Activated CD4-positive, alpha-beta T cell treated with anti-CD3 and anti-CD28 coated beads, Interleukin-2, amount 50 U/mL, for 16 hours (primary cell): ENCODE measurements around the gene ARHGAP4.
A peak's percentile ranks its signal among the peaks of the same experiment; 100 is the strongest.

Experiments used
- DNase-seq: peaks from one replicate; pipeline ENCODE4 v3.0.0-alpha.2; 2020

The ARHGAP4 gene

DNA sequence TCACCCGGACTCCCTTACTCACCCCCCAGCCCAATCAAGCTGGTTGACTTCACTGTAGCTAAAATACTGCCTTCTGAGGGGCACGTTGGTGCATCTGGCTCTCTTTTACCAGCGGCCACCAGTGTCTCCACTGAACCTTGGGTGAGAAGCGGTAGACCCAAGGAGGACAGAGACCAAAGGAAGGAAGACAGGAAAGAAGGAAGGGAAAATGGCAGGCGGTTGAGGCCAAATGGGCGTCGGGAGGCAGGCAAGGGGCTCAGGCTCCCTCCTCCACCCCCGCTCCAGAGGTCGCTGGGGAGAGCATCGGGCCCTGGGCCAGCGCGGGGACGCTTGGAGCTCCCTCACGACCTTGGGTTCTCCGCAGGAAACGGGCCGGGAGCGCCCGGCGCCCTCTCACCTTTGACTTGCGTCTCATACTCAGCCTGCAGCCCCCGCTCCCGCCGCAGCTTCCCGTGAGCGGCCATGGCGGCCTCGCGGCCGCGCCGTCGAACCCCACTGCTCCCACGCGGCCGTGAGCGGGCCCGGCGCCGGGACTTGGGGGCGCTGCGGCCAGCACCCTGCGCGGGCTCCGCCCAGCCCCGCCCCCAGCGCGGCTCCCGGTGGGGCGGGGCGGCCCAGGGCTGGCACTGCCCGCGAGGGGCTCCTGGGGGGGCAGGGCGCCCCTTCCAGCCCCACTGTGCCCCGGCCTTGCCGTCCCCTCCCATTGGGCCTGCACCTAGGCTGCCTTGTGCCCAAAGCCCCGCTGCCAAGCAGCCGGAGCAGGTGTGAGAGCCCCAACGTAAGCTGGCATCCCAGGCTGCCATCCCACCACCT lies at the start of gene ARHGAP4:
TSS of gene ARHGAP4 (minus strand) at position 526 of the 813 bp plus-strand sequence. CDS start at position 464, 62 bp downstream.
- peak; percentile 56 for DNase-seq

DNA sequence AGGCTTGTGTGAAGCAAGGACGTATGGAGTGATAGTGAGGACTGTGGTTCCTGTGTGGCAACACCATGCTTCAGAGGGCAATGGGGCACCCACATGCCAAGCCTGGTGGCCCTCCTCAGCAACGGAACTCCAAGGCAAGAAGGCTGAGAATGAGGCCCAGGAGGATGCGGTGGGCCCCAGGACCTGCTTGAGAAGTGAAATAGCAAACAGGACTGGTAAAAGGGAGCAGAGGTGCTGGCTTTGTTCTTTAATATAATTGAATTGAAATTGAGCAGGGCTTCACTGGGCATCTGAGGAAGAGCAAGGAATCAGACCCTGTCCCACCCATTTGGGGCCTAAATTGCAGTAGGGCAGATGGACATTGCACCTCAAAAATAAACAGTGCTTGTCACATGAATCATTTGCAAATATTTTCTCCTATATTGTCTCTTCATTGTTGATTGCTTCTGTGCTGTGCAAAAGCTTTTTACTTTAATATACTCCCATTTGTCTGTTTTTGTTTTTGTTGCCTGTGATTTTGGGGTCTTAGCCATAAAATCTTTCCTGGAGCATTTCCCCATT lies 48.7 kb upstream of the ARHGAP4 start:
- no peak for DNase-seq

DNA sequence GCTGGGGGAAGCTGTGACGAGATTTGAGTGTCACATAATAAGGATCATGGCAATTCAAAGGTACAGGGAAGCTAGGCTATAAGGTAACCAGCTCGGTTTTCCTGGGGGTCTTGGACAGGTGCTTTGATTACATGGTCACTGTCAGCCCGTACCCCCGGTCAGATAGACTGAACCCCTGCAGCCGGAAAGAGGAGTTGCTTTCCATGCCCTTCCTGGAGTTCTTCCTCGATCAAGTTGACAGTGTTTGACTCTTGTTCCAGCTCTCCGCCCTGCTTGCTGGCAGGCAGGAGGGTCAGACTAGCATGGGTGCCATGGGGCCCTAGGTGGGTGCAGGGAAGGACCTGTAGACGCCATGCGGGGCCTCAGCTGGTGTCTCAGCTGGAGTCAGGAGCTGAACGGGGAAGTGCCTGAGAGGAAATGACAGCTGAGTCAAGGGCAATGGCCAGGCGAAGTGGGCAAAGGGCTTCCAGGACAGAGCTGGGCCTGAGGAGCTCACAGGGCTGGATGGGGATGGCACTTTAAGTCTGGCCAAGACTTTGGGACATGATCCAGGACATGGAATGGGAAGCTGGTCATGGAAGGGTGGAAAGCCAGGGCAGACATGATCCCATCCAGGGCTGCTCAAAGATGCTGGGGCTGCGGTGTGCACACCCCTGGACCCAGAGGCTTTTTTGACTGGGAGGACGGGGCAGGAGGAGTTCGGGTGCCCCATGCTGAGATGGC lies 48.1 kb upstream of the ARHGAP4 start:
- no peak for DNase-seq

DNA sequence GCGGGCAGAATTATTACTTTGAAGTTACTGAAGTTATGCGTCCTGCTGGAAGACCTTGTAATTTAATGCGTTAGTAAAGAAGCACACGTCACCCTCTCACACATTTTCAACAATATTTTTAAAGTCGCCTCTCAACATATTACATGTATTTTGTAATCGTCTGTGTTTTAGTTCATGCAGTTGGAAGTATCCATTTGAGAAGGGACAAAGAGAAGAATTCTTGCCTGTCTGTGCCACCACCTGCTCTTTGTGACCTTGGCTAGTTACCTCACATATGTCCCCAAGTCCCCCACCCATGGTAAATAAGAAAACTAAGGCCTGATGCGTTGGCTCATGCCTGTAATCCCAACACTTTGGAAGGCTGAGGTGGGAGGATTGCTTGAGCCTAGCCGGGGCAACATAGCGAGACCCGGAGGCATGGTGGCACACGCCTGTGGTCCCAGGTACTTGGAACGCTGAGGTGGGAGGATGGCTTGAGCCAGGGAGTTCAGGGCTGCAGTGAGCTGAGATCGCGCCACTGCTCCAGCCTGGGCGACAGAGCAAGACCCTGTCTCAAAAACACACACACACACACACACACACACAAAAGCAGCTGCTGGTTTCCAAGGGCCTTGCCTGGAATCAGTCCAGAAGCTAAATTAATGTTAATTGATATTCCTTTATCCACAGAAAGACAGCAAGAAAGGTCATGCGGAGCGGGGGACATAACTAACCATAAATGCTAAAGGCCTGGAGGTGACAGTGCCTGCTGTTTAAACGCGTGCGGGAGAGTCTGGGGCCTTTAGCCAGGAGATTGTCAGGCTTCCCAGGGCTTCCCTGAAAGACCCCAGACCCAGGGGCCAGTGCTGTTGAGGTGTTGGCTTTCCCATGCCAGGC lies 47.3 kb upstream of the ARHGAP4 start:
- DNase-seq, result no peak

DNA sequence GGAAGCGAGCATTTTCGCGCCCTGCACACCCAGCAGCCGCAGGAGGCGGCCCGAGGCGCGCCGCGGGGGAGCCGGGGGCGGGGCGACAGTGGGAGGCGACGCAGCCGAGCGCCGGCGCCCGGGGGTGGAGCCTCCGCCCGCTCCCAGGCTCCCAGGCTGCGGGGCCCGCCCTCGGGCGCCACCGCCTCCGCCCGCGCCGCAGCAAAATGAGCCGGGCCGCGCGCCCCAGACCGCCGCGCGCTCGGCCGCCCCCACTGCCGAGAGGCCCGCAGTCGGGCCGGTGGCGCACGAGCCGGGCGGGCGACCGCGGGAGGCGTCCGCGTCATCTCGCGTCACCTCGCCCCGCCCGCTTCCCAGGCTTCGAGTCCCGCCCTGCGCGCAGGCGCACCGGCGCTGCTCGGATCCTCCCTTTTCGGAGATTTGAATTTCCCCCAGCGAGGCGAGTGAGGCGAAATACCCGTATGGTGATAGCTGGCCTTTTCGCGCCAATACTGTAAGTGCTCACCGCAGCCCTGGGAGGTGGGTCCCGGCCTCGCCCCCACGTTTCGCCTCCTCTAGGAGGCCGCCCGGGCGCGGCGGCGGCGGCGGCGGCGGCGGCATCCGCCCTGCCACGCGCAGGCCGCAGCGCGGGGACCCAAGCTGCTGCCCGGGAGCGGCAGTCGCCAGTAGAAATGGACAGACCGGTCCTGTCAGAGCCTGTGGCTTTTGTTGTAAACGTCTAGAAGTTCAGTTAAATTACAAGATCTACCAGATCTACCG lies 46.5 kb upstream of the ARHGAP4 start, which contains the start of gene TMEM187:
TSS of gene TMEM187 (plus strand) at position 387 of the 759 bp plus-strand sequence. CDS start 9,309 bp downstream, outside the sequence.
- peak; percentile 96 for DNase-seq

DNA sequence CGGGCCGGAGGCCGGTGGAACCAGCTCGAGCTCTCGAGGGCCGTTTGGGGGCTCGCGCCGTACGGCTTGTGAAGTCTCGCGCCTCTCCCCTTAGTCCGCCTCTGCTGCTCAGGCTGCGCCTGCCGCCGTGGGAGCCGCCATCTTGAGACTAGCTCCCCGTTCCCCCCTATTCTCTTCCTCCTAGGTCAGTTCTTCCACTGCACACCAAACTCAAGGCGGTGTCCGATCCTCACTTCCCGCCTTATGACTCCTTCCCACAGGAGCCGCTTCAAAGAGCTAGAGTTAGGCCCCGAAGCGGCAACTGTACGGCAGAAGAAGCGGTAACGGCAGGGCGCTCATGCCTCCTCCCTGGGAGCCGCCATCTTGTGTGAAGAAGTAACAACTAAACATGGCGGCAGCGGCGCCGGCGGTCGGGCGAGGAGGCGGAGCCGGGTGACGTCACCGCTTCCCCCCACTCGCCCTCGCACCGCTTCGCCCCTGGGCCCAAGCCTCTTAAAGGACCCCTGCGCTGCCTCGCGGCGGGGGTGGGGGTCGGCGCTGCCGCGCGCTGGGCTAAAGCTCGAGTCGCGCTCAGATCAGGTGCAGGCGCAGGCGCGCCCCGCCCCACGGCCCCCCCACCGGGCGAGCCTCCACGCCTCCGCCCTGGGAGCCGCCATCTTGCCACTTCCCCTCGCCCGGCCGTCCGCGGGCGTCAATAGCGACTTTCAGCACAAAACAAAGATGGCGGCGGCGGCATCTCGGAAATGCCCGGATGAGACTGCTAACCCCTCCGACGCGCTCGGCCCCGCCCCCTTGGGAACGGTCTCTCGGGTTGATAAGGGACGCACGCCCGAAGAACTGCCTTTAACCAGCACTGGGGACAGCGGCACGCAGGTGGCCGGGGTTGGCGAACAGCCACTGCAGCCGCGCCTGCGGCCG lies 45.6 kb upstream of the ARHGAP4 start, which contains the start of gene HCFC1:
TSS of gene HCFC1 (minus strand) at position 369 of the 918 bp plus-strand sequence. CDS start 978 bp downstream, outside the sequence.
- peak; percentile 95 for DNase-seq

DNA sequence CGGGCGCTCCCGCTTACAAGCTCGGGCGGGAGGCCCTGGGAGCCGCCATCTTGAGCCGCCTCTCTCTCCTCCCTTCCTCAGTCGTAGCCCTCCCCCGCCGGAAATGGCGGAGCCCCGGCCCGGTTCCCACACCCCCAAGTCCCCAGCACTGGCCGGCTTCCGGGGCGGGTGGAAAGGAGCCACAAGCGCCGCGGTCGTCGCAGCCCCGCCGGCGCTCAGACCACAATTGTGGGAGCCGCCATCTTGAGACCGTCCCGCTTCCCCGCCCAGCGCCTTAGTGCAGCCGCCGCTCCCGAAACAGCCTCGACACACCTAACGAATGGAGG lies 45.0 kb upstream of the ARHGAP4 start:
- peak; percentile 95 for DNase-seq

DNA sequence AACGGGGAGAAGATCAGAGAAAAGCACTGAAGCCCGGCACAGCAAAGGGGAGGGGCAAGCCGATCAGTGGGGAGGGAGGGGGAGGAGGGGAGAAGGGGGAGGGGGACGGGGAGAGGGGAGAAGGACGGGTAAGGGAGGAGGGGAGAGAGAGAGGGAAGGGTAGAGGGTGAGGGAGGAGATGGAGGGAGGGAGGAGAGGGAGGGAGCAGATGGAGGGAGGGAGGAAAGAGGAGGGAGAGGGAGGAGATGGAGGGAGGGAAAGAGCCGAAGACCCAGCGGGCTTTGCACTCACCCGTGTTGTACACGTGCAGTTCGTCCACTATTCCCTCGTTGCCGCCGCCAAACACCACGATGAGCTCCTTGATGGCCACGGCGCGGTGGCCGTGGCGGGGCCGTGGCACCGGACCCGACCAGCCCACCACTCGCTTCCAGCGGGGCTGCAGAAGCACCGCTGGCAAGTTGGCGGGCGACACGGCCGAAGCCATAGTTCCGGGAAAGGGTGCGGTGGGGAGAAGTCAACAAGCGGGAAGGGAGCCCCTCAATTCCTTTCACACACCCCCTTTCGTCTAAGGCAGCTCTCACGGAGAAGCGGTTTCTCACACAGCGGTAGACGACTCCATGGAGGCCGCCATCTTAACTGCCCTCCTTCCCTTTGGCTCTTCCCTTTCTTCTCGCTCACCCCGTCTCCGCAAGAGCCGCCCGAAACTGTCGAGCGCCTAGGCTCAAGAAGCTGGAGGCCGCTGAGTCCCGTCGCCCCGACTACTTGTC lies 44.5 kb upstream of the ARHGAP4 start:
- DNase-seq, result peak; percentile 72

DNA sequence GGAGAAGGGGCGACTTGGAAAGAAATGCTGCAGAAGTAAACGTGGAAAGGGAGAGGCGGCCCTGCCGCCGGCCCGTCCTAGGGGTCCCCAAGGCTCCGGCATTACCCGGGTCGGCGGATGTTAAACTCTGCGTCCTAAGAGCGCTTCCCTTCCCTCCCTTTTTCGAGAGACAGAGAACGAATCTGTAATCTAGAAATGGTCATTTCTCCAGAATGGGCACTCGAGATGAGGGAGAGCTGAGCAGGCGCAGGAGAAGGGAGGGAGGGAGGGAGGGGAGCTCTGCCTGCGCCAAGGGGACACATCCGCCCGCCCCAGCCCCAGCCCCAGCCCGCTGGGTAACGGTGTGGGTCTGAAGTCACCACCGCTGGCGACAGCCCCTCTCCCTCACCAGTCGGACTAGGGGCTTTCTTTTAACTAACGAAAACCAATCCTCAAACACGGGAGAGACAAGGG lies 43.9 kb upstream of the ARHGAP4 start:
- DNase-seq, result no peak

DNA sequence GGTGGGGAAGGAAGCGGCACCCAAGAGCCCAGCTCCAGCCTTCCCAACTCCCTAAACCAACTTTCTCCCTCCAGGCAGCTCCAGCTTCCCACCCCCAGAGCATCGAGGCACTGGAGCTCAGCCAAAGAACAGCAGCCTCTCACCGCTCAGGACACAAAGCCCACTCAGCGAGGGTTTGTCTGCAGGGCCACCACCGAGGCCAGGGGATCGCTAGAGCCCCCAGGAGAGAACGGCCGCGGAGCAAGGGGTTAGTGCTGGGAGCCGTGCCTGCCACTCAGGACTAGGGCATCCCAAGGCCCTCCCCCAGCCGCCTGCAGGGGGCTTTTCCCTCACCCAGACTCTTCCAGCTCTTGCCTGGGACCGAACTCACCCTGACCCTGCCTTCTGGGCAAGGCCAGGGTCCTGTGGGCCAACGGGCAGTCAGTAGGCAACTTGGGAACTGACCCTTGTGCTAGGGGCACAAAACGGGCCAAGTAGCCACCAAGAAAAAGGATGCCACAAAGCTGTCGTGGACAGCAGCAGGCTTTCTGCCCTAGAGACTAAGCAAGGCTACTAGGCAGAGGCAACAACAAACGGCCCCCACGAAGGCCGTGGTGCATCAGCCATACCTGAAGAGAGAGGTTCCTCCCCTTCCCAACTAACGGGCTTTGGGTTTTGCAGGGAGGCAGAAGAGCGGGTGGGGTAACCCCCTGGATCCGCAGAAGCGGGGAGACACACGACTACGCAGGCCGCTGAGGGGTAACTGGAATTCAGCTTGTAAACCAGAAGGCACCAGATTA lies 43.2 kb upstream of the ARHGAP4 start:
- DNase-seq, result no peak

DNA sequence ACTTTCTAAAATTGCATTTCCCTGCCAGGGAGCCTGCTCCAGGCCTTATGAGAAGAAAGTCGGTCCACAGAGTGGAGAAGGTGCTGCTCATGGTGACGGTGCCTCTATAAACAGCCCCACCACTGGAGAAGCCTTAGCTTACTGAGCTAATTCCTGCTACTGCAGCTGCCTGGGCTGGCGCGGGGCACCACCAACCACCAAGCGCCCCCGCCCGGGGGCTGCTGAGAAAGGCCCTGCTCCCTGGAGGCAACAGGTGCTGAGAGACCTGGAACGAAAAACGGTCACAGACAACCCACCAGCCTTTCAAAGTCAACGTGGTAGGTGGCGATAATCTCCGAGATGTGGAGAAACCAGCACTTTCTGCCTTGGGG lies 42.7 kb upstream of the ARHGAP4 start:
- DNase-seq, result peak; percentile 49

DNA sequence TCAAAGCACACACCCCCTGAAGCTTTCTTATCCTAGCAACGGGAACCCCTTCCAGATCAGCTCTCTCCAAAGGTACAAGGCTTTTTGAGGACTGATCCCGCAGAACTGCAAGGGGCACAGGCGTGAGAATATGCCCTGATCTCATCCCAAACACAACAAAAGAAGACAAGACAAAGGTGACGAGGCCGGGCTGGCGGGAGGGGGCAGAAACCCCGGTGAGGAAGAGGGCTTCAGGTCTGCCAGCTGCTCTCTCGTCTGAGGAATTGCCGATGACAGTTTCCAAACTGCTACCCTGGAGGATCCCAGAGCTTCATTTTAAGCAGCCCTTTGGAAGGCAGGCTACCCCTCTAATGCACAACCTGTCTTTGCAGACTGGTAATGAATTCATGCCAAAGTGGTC lies 42.2 kb upstream of the ARHGAP4 start:
- DNase-seq, result no peak

DNA sequence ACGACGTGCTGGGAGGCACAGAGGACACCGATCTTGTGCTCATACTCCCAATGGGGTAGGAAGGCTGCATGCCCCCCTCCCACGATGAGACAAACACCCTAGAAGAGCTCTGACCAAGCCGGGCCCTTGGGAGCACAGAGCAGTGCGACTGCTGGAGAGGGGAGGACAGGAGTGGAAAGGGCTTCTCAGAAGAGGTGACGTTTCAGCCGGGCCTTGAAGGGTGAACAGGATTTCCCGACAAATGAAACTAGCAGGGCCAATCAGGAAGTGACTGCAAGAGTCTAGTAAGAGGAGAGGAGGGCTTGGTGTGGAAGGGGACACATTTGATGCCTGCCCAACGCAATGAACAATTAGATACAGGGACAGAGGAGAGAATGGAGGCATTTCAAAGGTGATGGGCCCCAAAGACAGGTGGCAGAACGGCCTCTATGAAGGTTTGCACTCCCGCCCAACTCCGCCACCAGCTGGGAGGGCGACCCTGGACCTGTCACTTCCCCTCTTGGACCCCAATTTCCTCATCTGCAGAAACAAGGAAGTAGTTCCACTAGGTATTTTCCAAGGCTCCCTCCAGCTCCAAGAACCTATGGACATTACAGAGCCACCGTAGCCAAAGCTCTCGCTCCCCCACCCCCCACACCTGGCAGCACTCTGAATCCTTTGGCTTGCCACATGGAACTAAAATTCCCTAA lies 41.6 kb upstream of the ARHGAP4 start:
- DNase-seq, result peak; percentile 52

DNA sequence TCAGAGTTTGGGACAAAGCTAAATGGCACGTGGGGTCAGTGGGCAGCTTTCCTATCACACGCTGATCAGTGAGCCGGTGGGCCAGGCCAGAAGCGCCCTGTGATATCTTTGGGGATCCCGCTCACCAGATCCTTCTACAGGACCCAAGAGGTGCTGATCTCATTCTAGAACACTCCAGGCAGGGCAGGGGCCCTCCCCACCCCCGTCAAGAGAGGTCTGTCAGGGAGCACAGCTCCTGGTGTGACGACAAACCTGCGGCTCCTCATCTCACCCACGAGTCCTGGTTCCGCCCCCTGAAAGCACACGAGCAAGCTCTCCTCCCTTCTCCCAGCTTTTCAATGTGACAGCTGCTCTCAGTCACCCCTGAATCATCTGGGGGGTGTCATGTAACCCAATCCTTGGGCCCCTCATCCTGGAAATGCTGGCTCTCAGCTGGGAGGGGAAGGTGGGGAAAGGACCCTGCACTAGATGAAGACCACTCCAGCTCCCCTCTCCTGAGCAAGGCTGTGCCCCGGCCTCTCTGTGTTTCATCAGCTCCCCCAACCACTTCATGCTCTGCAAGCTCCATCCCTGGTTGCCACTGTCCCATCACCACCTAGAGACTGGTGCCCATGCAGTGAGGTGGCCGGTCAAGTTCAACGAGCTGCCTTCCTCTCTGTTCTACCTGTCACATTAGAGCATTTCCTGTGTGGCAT lies 40.9 kb upstream of the ARHGAP4 start:
- DNase-seq, result no peak

DNA sequence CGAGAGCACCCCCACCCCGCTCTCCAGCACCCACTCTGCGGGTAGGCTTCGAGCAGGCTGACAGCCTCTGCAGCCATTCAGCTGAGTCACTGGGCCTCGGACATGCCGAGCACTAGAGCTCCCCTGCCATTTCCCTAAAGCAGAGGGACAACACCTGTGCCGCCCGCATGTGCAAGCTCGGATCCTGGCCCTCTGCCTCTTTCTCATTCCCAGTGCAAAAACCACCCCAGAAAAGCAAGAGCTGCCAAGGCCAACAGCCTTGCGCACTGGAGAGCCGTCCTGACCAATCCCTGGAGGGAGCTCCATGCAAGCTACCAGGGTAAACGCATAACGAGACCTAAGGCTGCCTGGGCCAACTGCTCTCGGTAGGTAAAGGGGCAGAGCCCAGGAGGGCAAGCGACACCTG lies 40.2 kb upstream of the ARHGAP4 start:
- no peak for DNase-seq

DNA sequence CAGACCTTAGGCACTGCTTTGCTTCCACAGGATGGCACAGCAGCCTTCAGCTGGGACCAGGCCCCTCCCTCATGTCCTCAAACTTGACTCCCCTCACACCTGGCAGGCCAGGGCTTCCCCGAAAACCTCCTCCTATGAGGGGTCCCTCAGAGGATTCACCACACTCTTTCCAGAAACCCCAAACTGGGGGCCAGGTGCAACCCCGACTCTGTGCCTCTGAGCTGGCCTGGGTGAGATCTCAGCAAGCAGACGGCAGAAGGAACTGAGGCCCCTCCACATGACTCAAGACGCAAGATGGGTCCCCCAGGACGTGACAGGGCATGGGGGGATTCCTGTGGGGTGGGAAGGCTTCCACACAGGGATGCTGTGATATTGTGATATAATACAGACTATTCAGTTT lies 39.3 kb upstream of the ARHGAP4 start:
- no peak for DNase-seq

DNA sequence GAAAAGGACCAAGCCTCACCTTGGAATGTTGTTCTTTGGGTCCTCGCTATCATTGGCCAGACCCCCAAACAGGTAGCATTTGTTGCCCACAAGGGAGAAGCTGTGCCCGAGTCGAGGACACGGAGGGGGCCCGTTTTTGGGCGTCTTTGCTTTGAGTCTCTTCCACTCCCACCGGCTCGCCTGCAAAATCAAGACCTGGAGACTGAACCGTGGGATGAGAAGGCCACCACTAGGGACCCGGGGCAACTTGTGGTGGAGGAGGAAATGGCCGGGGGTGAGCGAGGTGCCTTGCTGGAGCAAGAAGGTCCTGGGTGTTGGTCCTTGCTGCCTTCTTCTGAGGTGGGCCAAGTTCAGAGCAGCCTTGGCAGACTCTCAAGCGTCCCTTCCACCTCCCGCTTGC lies 38.0 kb upstream of the ARHGAP4 start:
- DNase-seq, result no peak

DNA sequence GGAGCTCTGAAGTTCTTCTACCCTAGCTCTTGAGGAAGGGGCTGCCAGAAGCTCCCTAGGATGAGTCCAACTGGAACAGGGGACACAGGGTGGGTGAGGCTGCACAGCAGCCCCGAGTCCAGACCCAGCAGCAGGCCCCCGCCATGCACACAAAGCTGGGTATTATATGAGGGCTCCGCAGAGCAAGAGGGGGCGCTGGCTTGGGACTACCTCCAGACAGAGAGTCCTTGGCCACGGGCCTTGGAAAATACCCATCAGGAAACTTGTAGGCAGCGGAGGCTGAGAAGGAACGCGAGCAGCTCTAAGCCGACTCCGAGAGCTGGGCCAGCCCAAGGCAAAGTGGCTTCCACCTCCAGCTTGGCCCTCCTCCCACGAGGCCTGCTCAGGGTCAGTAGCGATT lies 37.5 kb upstream of the ARHGAP4 start:
- no peak for DNase-seq
